ENCODE data around the gene ASTN2.

DNA sequence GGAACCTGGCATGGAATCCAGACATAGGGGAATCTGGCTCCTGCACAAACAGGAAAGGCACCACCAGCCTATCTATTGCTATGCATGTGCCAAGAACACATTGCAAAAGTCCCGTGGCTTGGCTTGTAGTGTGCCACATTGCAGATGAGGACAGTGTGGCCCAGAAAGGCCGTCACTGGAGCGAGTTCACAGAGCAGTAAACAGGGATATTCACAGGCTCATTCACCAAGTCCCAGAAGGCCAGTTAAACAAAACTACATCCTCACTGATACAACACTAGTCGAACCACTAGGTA is 767.4 kb downstream of the ASTN2 start:
- TF ChIP-seq, protein P1, sequence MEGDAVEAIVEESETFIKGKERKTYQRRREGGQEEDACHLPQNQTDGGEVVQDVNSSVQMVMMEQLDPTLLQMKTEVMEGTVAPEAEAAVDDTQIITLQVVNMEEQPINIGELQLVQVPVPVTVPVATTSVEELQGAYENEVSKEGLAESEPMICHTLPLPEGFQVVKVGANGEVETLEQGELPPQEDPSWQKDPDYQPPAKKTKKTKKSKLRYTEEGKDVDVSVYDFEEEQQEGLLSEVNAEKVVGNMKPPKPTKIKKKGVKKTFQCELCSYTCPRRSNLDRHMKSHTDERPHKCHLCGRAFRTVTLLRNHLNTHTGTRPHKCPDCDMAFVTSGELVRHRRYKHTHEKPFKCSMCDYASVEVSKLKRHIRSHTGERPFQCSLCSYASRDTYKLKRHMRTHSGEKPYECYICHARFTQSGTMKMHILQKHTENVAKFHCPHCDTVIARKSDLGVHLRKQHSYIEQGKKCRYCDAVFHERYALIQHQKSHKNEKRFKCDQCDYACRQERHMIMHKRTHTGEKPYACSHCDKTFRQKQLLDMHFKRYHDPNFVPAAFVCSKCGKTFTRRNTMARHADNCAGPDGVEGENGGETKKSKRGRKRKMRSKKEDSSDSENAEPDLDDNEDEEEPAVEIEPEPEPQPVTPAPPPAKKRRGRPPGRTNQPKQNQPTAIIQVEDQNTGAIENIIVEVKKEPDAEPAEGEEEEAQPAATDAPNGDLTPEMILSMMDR (IDR thresholded peaks at IDR 0.05; ENCODE audit: low read depth, low read length, poor library complexity, severe bottlenecking), result no peak
- TF ChIP-seq EZH2phosphoT487 (IDR thresholded peaks at IDR 0.05; ENCODE audit: borderline replicate concordance, low read length), result no peak

All from DOHH2 (cell line).